GM11168 (cell line): ENCODE measurements around the gene PCSK2.

Source experiments
- in situ Hi-C: fragments of 300-500 bp; cut with MboI; formaldehyde crosslinking; loops from one replicate; pipeline ENCODE4 v1.12.0; 2022; ENCODE audit warnings: low sequenced_read_pairs; ENCODE audit not compliant: unreplicated experiment

PCSK2 gene

DNA sequence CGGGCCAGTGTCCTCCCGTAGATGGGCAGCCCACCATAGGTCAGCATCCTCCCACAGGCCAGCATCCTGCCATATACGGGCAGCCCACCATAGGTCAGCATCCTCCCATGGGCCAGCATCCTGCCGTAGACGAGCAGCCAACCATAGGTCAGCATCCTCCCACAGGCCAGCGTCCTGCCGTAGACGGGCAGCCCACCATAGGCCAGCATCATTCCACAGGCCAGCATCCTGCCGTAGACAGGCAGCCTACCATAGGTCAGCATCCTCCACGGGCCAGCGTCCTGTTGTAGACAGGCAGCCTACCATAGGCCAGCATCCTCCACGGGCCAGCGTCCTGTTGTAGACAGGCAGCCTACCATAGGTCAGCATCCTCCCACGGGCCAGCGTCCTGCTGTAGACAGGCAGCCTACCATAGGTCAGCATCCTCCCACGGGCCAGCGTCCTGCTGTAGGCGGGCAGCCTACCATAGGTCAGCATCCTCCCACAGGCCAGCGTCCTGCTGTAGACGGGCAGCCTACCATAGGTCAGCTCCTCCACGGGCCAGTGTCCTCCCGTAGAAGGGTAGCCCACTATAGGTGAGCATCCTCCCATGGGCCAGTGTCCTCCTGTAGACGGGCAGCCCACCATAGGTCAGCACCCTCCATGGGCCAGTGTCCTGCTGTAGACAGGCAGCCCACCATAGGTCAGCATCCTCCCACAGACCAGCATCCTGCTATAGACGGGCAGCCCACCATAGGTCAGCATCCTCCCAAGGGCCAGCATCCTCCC is 241.4 kb downstream of the PCSK2 start:
- in situ Hi-C loops: no loop called here

DNA sequence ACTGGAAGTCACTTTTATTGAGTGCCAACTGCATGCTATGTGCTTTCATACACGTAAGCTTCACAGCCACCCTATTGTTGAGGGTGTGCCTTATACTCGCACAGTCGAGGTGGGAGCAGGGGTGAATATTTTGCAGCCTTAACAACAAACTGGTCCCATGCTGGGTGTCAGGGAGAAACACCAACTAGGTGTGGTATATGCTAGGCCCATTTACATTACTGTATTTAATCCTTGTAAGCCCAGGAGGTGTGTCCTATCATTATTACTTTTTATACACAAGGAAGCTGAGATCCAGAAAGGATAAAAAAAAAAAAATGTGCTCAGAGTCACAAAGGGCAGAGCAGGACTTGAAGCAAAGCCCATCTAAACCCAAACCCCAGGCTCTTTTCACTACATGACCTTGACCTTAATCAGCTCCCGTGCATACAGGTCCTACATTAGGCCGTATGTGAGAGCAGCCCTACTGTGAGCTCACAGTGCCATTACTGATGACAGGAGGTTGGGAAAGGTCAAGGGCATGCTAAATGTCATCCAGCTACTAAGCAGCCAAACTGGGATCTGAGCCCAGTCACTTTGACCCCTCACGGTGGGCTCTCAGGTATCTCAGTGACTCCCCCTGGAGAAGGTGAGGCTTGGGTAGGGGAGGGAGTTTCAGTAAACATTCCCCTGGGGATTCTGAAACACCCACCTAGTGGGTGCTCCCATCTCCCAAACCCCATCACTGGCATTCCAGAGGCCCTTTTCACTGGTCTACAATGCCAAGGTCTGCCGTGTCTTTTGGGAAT is 242.6 kb downstream of the PCSK2 start:
- in situ Hi-C loops: no loop called here

- in situ Hi-C loops: no loop called here
Measured at GRCh38 chr20:17470521-17470920, 243.7 kb downstream of the PCSK2 start.

DNA sequence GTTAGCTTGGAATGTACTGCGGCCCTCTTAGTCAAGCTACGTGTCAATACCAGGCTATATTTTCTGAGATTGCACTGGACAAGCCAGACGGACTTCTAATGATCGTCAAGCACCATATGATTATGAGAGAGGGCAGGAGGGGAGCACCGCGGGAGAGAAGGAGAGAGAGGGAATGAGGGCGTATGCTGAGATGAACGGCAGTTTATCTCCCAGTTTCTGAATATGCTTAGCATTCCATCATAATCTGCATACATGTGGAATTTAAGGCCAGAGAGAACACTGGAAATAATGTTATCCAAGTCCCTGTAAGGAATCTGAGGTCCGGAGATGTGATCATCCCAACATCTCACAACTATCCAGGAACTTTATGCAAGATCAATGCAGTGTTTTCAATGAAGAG is 244.1 kb downstream of the PCSK2 start:
- in situ Hi-C loops: no loop called here

GRCh38 chr20:17471606-17472187 is 244.9 kb downstream of the PCSK2 start:
- in situ Hi-C loops: no loop called here

- in situ Hi-C loops: no loop called here
Measured at GRCh38 chr20:17473659-17474058, 246.8 kb downstream of the PCSK2 start.

DNA sequence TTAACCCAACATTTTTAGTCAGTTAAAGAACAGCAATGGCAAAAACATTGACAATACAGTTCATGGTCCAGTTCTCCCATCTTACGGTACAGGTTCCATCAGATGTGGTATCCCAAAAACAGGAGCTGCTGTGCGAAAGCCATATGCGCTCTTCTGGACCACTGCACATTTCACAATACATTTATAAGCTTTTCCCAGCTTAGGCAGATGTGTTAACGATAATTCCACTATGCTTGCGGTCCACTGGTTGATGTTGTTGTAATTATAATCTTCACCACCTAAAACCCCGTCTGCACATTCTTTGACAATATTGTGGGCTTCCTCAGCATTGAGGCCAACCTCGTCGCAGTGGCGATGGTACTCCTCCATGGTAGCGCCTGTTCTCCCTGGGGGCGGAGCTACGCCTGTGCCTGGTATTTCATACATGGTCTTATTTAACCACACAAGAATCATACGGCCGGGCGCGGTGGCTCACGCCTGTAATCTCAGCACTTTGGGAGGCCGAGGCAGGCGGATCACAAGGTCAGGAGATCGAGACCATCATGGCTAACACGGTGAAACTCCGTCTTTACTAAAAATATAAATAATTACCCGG is 252.3 kb downstream of the PCSK2 start:
- in situ Hi-C loops: no loop called here

DNA sequence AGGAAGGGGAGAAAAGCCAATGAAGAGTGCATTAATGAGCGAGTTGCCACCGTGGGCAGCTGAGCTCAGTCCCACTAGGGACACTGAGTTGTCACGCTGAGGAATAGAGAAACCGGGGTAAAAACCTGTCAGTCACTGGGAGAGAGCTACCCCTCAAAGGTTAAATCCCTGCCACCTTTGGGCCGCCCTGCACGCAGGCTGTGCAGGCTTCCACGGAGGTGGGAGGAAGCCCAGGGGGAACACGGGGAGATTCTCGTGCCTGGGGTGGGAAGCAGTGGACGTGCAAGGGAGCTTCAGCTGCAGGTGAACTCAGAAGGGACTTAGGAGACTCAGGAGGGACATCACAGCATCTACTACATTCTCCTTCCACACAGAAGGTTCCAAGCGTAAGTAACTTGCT is 253.9 kb downstream of the PCSK2 start:
- in situ Hi-C loops: no loop called here

DNA sequence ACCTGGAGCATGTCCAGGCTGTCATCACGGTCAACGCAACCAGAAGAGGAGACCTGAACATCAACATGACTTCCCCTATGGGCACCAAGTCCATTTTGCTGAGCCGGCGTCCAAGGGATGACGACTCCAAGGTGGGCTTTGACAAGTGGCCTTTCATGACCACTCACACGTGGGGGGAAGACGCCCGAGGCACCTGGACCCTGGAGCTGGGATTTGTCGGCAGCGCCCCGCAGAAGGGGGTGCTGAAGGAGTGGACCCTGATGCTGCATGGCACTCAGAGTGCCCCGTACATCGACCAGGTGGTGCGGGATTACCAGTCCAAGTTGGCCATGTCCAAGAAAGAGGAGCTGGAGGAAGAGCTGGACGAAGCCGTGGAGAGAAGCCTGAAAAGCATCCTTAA is 254.8 kb downstream of the PCSK2 start:
- in situ Hi-C loops: no loop called here

GRCh38 chr20:17482536-17482935 is 255.7 kb downstream of the PCSK2 start:
- in situ Hi-C loops: no loop called here

DNA sequence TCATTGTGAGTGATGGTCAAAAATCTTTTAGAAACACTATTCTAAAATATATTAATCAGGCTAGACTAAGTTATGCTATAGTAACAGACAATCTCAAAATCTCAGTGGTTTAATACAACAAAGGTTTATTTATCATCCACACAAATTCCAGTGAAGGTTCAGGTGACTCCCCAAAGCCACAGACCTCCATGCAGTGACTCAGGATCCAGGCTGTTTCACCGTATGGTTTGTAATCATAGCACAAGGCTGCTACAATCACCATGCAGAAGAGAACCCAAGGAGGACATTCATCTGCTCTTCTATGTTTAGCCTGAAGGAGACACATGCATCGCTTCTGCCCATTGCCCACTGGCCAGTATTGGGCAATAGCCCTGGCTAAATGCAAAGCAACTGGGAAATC is 258.2 kb downstream of the PCSK2 start:
- in situ Hi-C loops: no loop called here

DNA sequence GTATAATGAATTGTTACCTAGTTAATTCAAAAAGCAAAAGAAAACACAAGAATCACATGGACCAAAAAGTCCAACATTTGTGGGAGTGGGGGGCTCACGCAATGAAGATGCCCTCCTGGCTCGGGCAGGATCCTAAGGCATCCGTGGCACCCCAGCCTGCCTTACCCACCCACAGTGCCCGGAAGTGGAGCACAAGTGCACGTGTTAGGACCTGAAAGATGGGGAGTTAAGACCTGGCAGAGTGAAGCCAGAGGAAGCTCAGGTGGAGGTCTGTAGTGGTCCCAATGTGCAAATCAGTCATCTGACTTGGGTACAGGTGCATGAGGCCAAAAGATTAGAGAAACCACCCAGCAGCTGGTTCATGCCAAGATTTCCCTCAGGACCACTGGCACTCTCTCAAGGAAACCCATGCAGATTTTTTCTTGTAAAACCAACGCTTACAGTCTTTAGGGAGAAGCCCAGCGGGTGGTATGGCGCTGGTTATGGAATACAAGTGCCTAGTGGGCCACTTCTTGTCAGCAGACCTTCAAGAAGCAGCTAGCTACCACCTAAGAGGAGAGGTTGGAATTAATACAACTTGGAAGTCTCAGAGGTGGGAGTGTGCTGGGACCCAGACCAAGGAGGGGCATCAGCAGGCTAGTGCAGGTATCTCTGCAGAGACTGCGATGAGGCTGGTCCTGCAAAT is 262.2 kb downstream of the PCSK2 start:
- in situ Hi-C loops: no loop called here

DNA sequence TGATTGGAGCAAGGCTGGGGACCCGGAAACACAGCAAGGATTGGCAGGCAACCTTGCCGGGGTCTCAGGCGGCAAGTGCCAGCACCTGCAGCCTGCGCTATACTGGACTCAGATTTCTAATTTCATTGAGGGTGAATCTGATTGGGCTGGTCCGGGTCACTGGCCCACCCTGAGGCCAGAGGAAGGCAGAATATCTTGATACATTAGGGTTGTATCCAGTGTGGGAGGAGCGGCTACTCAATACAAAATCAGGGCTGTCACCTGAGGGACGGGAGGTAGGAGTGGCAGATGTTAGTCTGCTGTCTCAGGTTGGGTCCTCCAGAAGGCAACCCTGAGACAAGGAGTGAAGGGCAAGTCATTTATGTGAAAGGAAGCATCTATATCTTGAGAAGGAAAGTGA is 263.7 kb downstream of the PCSK2 start:
- in situ Hi-C loops: no loop called here

DNA sequence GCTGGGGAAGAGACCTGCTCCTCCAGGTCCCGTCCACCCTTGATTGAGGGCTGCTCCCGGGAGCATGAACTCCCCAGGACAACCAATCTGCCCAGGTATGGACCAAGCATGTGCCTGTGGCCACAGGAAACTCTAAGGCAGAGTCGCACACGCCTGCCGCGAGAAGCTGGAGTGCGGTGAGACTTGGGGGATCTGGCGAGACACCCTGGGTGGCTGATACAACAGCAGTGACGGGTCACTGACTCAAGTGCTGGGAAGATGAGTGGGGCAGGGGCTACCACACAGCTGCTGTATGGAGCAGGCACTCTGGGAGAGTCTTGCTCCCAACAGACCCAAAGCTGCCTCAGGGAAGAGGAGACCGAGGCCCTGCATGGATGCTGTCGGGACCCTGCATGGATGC is 264.2 kb downstream of the PCSK2 start:
- in situ Hi-C loops: no loop called here

- in situ Hi-C loops: no loop called here
Measured at GRCh38 chr20:17491488-17491887, 264.6 kb downstream of the PCSK2 start.

GRCh38 chr20:17493173-17493572 is 266.3 kb downstream of the PCSK2 start:
- in situ Hi-C loops: no loop called here

DNA sequence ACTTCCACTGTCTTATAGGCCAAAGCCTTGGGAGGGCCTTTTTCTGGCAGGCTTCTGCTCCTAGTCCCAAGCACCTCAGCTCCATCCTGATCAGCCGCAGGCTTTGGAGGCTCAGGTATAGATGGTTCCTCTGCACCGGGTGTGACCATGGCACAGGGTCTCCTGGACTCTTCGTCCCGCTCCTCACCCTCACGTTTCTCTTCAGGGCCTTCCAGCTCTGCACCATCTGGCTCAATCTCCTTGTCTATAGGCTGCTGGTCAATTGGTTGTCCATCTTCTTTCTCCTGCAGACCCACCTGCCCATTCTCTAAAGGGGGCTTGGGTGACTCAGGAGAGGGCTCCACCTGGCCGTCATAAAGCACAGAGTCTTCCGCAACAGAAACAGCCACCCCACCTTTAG is 267.4 kb downstream of the PCSK2 start:
- in situ Hi-C loops: no loop called here

DNA sequence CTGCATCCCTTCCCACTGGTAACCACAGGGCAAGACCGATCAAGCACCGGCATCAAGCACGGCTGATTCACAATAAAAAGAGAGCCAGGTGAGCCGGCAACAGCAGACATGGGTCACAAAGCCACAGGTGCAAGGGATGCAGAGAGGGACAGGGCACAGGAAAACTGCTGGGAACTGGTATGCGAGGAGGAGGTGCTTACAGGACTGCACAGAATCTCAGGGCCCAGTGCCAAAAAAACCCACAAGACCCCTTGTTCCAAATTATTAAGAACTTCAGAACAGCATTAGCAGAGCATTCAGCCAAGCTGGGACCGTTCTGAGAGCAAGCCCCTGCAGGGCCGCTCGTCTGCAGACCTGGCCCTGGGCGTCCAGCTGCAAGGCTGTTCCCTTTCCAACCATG is 269.0 kb downstream of the PCSK2 start:
- in situ Hi-C loops: no loop called here

DNA sequence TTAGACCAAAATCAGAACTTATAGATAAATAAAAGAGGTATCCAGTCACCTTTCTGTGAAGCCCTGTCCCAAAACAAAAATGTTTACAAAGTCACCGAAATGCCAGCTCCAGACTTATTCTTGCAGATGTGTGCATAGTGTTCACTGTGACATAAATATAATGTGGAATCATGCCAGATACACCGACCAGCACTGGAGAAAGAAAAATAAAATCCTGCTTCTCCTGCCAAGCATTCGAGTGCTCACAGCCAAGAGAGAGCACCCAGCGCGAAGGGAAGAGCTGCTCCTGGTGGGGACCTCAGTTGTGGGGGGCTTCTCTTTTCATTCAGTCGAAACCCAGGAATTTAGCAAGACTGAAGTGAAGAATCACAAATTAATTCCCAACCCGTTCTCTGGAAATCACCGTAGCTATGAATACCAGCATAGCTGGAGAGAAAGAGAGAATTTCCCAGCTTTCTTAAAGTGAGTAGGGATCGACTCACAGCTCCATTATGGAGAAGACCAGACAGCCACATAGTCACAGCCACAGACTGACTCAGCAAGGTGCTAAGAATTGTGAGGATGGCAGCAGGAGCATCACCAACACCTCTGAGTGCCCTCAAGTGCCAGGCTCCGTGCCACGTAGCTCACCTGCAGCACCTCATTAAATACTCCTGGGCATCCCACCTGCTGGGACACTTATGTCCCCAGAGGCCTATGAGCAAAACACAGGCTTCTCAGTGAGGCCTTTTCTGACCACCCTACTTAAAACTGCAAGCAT is 271.2 kb downstream of the PCSK2 start:
- in situ Hi-C loops: no loop called here

GRCh38 chr20:17498641-17499040 is 271.8 kb downstream of the PCSK2 start:
- in situ Hi-C loops: no loop called here
